ENCODE data around the gene NMT2.

NMT2 gene

DNA sequence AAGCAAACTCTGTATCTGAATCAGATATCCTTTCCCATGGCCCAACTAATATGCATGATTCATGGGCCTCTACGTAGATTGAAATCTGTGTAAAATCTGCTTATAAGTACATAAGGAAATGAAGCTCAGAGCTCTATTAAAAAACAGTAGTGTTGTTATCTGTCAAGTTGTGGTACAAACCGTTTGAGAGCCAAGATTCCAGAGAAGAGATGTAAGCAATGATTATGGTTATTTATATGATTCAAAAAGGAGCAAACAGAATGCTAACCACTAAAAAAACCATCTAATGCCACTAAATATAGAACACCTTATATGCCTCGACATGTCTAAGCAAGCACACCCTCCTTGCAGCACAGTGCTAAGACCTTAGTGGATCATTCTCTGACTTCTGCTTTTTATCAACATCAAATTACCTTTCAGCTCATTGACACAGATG lies 44.7 kb downstream of the NMT2 start:
- no peak overlapping the region for H3K27ac ChIP-seq (ENCODE audit: low read length)
- H3K4me1 ChIP-seq (ENCODE audit: low read length), result peaks cover 13% of the 10 kb centered on the region
- H3K9me3 ChIP-seq (replicated peaks; ENCODE audit: insufficient read depth, low read length), result no peaks in the 10 kb centered on the region
- H3K9me2 ChIP-seq (replicated peaks; ENCODE audit: insufficient read depth, low read length), result no peaks in the 10 kb centered on the region
- no peaks in the 10 kb centered on the region for H3K27me3 ChIP-seq (replicated peaks; ENCODE audit: insufficient read depth, low read length)
- TF ChIP-seq EZH2 (optimal IDR thresholded peaks at IDR 0.05; ENCODE audit: low read depth, low read length) (no peak), EZH2phosphoT487 (IDR thresholded peaks at IDR 0.05; ENCODE audit: low read length) (no peak), CTCF (IDR thresholded peaks at IDR 0.05; ENCODE audit: low read length) (no peak)
- no peak overlapping the region for H2AFZ ChIP-seq (ENCODE audit: low read length)
- no peaks in the 10 kb centered on the region for H3K79me2 ChIP-seq (ENCODE audit: low read length)
- H3K9ac ChIP-seq (ENCODE audit: low read length), result no peak overlapping the region
- no peaks in the 10 kb centered on the region for H4K20me1 ChIP-seq (ENCODE audit: insufficient read depth, low read length)
- H3K4me3 ChIP-seq (ENCODE audit: low read length), result no peak overlapping the region
- H3K4me2 ChIP-seq (ENCODE audit: low read depth, low read length), result no peak overlapping the region
- H3F3A ChIP-seq (ENCODE audit: insufficient read depth, low read length), result peaks cover 14% of the 10 kb centered on the region
- DNase-seq, result no peak
- no peaks in the 10 kb centered on the region for H3K36me3 ChIP-seq (replicated peaks; ENCODE audit: insufficient read depth, low read length)

DNA sequence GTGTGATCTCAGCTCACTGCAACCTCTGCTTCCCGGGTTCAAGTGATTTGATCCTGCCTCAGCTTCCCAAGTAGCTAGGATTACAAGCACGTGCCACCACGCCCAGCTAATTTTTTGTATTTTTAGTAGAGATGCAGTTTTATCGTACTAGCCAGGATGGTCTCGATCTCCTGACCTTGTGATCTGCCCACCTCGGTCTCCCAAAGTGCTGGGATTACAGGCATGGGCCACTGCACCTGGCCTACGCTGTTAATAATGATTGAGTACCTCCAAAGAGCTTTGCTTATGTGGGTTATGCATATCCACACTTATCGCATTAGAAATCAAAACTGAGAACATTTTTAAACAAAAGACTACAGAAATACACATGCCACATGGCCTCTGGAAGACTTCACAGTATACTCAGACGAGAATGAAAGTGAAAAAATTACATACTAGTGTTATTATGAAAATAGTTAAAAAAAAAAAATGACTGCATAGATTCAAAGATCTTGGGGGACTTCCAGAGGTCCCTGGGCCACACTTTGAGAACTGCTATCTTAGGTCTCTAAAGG lies 45.9 kb downstream of the NMT2 start:
- Histone ChIP-seq H3K27ac (ENCODE audit: low read length) (peak overlapping the region; percentile 81; the same call in 1 of the 2 replicates), H4K20me1 (ENCODE audit: insufficient read depth, low read length) (no peaks in the 10 kb centered on the region), H3K36me3 (replicated peaks; ENCODE audit: insufficient read depth, low read length) (no peaks in the 10 kb centered on the region), H3F3A (ENCODE audit: insufficient read depth, low read length) (peaks cover 14% of the 10 kb centered on the region), H3K27me3 (replicated peaks; ENCODE audit: insufficient read depth, low read length) (no peaks in the 10 kb centered on the region), H3K9me2 (replicated peaks; ENCODE audit: insufficient read depth, low read length) (no peaks in the 10 kb centered on the region), H2AFZ (ENCODE audit: low read length) (peak overlapping the region; percentile 33; the same call in 1 of the 2 replicates), H3K4me3 (ENCODE audit: low read length) (peak overlapping the region; percentile 33; the same call in 1 of the 2 replicates), H3K4me2 (ENCODE audit: low read depth, low read length) (peak overlapping the region; percentile 62; the same call in 1 of the 2 replicates), H3K9ac (ENCODE audit: low read length) (peak overlapping the region; percentile 37; the same call in 1 of the 2 replicates), H3K9me3 (replicated peaks; ENCODE audit: insufficient read depth, low read length) (no peaks in the 10 kb centered on the region), H3K4me1 (ENCODE audit: low read length) (peaks cover 13% of the 10 kb centered on the region), H3K79me2 (ENCODE audit: low read length) (no peaks in the 10 kb centered on the region)
- TF ChIP-seq CTCF (IDR thresholded peaks at IDR 0.05; ENCODE audit: low read length) (no peak), EZH2phosphoT487 (IDR thresholded peaks at IDR 0.05; ENCODE audit: low read length) (no peak), EZH2 (optimal IDR thresholded peaks at IDR 0.05; ENCODE audit: low read depth, low read length) (no peak)
- DNase-seq, result peak; percentile 91

DNA sequence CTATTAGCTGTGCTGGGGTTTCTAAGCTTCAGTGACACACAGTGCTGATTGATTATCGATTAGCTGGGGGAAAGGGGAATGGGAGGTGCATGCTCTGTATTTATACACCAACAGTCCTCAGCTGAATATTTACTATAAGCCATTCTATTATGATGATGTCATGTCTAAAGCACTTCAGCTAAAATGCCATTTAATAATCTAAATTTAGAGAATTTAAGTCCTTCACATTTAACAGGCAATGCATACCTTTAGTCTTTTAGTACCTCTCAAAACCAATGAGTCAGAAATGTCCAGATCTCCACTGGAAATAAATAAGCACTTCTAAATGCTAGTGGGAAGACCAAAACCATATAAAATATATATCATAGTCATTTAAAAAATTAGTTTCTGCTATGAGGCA lies 46.8 kb downstream of the NMT2 start:
- 0 out of 2 replicates have a peak overlapping the region, but pooled peaks have one; percentile 33 for H2AFZ ChIP-seq (ENCODE audit: low read length)
- H3K27me3 ChIP-seq (replicated peaks; ENCODE audit: insufficient read depth, low read length), result no peaks in the 10 kb centered on the region
- H3K4me1 ChIP-seq (ENCODE audit: low read length), result peaks cover 13% of the 10 kb centered on the region
- no peaks in the 10 kb centered on the region for H4K20me1 ChIP-seq (ENCODE audit: insufficient read depth, low read length)
- H3K79me2 ChIP-seq (ENCODE audit: low read length), result no peaks in the 10 kb centered on the region
- 0 out of 2 replicates have a peak overlapping the region, but pooled peaks have one; percentile 33 for H3K4me3 ChIP-seq (ENCODE audit: low read length)
- no peak for TF ChIP-seq CTCF (IDR thresholded peaks at IDR 0.05; ENCODE audit: low read length)
- no peak for TF ChIP-seq EZH2 (optimal IDR thresholded peaks at IDR 0.05; ENCODE audit: low read depth, low read length)
- no peak for TF ChIP-seq EZH2phosphoT487 (IDR thresholded peaks at IDR 0.05; ENCODE audit: low read length)
- H3F3A ChIP-seq (ENCODE audit: insufficient read depth, low read length), result peaks cover 14% of the 10 kb centered on the region
- H3K9ac ChIP-seq (ENCODE audit: low read length), result no peak overlapping the region
- DNase-seq, result no peak
- H3K9me2 ChIP-seq (replicated peaks; ENCODE audit: insufficient read depth, low read length), result no peaks in the 10 kb centered on the region
- no peaks in the 10 kb centered on the region for H3K36me3 ChIP-seq (replicated peaks; ENCODE audit: insufficient read depth, low read length)
- peak overlapping the region; percentile 81; the same call in 1 of the 2 replicates for H3K27ac ChIP-seq (ENCODE audit: low read length)
- peak overlapping the region; percentile 62; the same call in 1 of the 2 replicates for H3K4me2 ChIP-seq (ENCODE audit: low read depth, low read length)
- H3K9me3 ChIP-seq (replicated peaks; ENCODE audit: insufficient read depth, low read length), result no peaks in the 10 kb centered on the region

All from MM.1S (cell line).